ENCODE data around the gene TAX1BP1.

GRCh38 chr7:27863880-27864279, 123.9 kb downstream of the TAX1BP1 start:
- no peak for TF ChIP-seq CTCF (conservative IDR thresholded peaks at IDR 0.05; ENCODE audit: low read depth in 2 of 2)
- no peak for TF ChIP-seq POLR2AphosphoS5 (IDR thresholded peaks at IDR 0.05; ENCODE audit: low read depth)
- no peak for TF ChIP-seq REST (IDR thresholded peaks at IDR 0.05; ENCODE audit: unreplicated experiment)
- TF ChIP-seq EZH2phosphoT487 (IDR thresholded peaks at IDR 0.05; ENCODE audit: unreplicated experiment): no peak
- no peak for TF ChIP-seq EZH2 (IDR thresholded peaks at IDR 0.05; ENCODE audit: low read depth, unreplicated experiment)
- TF ChIP-seq CREB1 (CRISPR knock-in tag; IDR thresholded peaks at IDR 0.05; ENCODE audit: low read depth): no peak
- no peak for TF ChIP-seq ETS1 (IDR thresholded peaks at IDR 0.05)
- no peak for TF ChIP-seq JUNB (IDR thresholded peaks at IDR 0.05; ENCODE audit: unreplicated experiment)
